BLaER1 treated with 17β-estradiol and CSF1 and Interleukin-3, amounts not matched to agents 10 nM and 100 nM (cell line): Measurements from ENCODE around the gene SPTBN4.
"Not testable (repeated sequence)": the region's sequence is repeated elsewhere in the genome, so short reads cannot be mapped to it uniquely, and the experiment has no call there.

Source experiments
- H3K27ac ChIP-seq, 11 experiments: shearing (Covaris generic); formaldehyde crosslinking; 2 replicates each; pipeline ENCODE4 v1.8.1; 2022
- H3K27me3 ChIP-seq, 11 experiments: shearing (Covaris generic); formaldehyde crosslinking; 2 replicates each; pipeline ENCODE4 v1.8.1; 2022
- H3K36me3 ChIP-seq, 11 experiments: shearing (Covaris generic); formaldehyde crosslinking; 2 replicates each; pipeline ENCODE4 v1.8.1; 2022
- H3K4me1 ChIP-seq, 10 experiments: shearing (Covaris generic); formaldehyde crosslinking; 2 replicates each; pipeline ENCODE4 v1.8.1; 2022
- H3K4me2 ChIP-seq, 11 experiments: shearing (Covaris generic); formaldehyde crosslinking; 2 replicates each; pipeline ENCODE4 v1.8.1; 2022
- H3K4me3 ChIP-seq, 10 experiments: shearing (Covaris generic); formaldehyde crosslinking; 2 replicates each; pipeline ENCODE4 v1.8.1; 2022
- H3K9ac ChIP-seq, 11 experiments: shearing (Covaris generic); formaldehyde crosslinking; 2 replicates each; pipeline ENCODE4 v1.8.1; 2022
- H3K9me3 ChIP-seq, 11 experiments: shearing (Covaris generic); formaldehyde crosslinking; replicated peaks in 1 of 11; 2 replicates each; pipeline ENCODE4 v1.8.1; 2022
- H4K20me1 ChIP-seq, 11 experiments: shearing (Covaris generic); formaldehyde crosslinking; 2 replicates each; pipeline ENCODE4 v1.8.1; 2022
- Cebpa-rat ChIP-seq, 11 experiments: shearing (Covaris generic); IDR thresholded peaks; 2 replicates each; pipeline ENCODE4 v1.8.1; 2022

The SPTBN4 gene

GRCh38 chr19:40619333-40620160 lies 152.7 kb downstream of the SPTBN4 start:
- H3K4me1 ChIP-seq, result peaks cover 0 to 28% (median 11%) of the 10 kb centered on the region in 10 experiments; a peak in 15 of 20 replicates
- TF ChIP-seq Cebpa-rat (IDR thresholded peaks at IDR 0.05), result no peak
- H3K27me3 ChIP-seq, result no peaks in the 10 kb centered on the region
- H4K20me1 ChIP-seq, result peaks cover 0 to 14% (median 0%) of the 10 kb centered on the region in 11 experiments; a peak in 3 of 22 replicates
- no peak overlapping the region for H3K27ac ChIP-seq
- no peak overlapping the region for H3K4me2 ChIP-seq
- H3K36me3 ChIP-seq, result peaks cover 52 to 85% (median 74%) of the 10 kb centered on the region in 11 experiments
- peak overlapping the region in 2 of 11 experiments; percentile 8 to 36; a peak in 2 of 22 replicates for H3K9ac ChIP-seq
- no peak overlapping the region for H3K4me3 ChIP-seq
- no peaks in the 10 kb centered on the region for H3K9me3 ChIP-seq

GRCh38 chr19:40620161-40620485 lies 153.3 kb downstream of the SPTBN4 start:
- peaks cover 0 to 24% (median 9%) of the 10 kb centered on the region in 10 experiments; a peak in 15 of 20 replicates for H3K4me1 ChIP-seq
- H3K4me3 ChIP-seq, result no peak overlapping the region
- H3K27ac ChIP-seq, result no peak overlapping the region
- no peaks in the 10 kb centered on the region for H3K27me3 ChIP-seq
- peak overlapping the region in 1 of 11 experiments; percentile 8; a peak in 1 of 22 replicates for H3K9ac ChIP-seq
- H3K9me3 ChIP-seq, result no peaks in the 10 kb centered on the region
- peaks cover 52 to 89% (median 74%) of the 10 kb centered on the region in 11 experiments for H3K36me3 ChIP-seq
- peaks cover 0 to 14% (median 0%) of the 10 kb centered on the region in 11 experiments; a peak in 3 of 22 replicates for H4K20me1 ChIP-seq
- no peak for TF ChIP-seq Cebpa-rat (IDR thresholded peaks at IDR 0.05)
- no peak overlapping the region for H3K4me2 ChIP-seq

- Histone ChIP-seq H3K36me3 (peaks cover 59 to 96% (median 85%) of the 10 kb centered on the region in 11 experiments), H3K27me3 (no peaks in the 10 kb centered on the region), H3K4me1 (peaks cover 0 to 21% (median 4%) of the 10 kb centered on the region in 10 experiments; a peak in 11 of 20 replicates), H3K4me3 (no peak overlapping the region), H3K9me3 (no peaks in the 10 kb centered on the region), H3K4me2 (no peak overlapping the region), H3K27ac (no peak overlapping the region), H4K20me1 (peaks cover 0 to 16% (median 0%) of the 10 kb centered on the region in 11 experiments; a peak in 3 of 22 replicates), H3K9ac (no peak overlapping the region)
- no peak for TF ChIP-seq Cebpa-rat (IDR thresholded peaks at IDR 0.05)
These were observed 154.5 kb downstream of the SPTBN4 start for GRCh38 chr19:40621283-40621682.

GRCh38 chr19:40621966-40622772 lies 155.4 kb downstream of the SPTBN4 start:
- no peak for TF ChIP-seq Cebpa-rat (IDR thresholded peaks at IDR 0.05)
- Histone ChIP-seq H3K27ac (no peak overlapping the region), H3K4me3 (no peak overlapping the region), H3K4me1 (peaks cover 0 to 12% (median 4%) of the 10 kb centered on the region in 10 experiments; a peak in 10 of 20 replicates), H3K4me2 (no peak overlapping the region), H3K9ac (no peak overlapping the region), H3K9me3 (no peaks in the 10 kb centered on the region), H3K27me3 (no peaks in the 10 kb centered on the region), H3K36me3 (peaks cover 68 to 97% (median 90%) of the 10 kb centered on the region in 11 experiments), H4K20me1 (peaks cover 0 to 16% (median 0%) of the 10 kb centered on the region in 11 experiments; a peak in 3 of 22 replicates)

GRCh38 chr19:40622773-40623075 lies 155.9 kb downstream of the SPTBN4 start:
- Histone ChIP-seq H3K27me3 (no peaks in the 10 kb centered on the region), H3K4me3 (no peak overlapping the region), H3K9ac (no peak overlapping the region), H3K4me1 (peaks cover 0 to 9% (median 4%) of the 10 kb centered on the region in 10 experiments; a peak in 9 of 20 replicates), H3K9me3 (no peaks in the 10 kb centered on the region), H3K36me3 (peaks cover 74 to 98% (median 92%) of the 10 kb centered on the region in 11 experiments), H4K20me1 (peaks cover 0 to 16% (median 0%) of the 10 kb centered on the region in 11 experiments; a peak in 3 of 22 replicates), H3K27ac (no peak overlapping the region), H3K4me2 (no peak overlapping the region)
- TF ChIP-seq Cebpa-rat (IDR thresholded peaks at IDR 0.05), result no peak

GRCh38 chr19:40623403-40624251 lies 156.8 kb downstream of the SPTBN4 start:
- peaks cover 0 to 16% (median 0%) of the 10 kb centered on the region in 11 experiments; a peak in 3 of 22 replicates for H4K20me1 ChIP-seq
- H3K9ac ChIP-seq, result no peak overlapping the region
- no peak overlapping the region for H3K4me3 ChIP-seq
- no peak for TF ChIP-seq Cebpa-rat (IDR thresholded peaks at IDR 0.05)
- H3K27ac ChIP-seq, result no peak overlapping the region
- peaks cover 0 to 9% (median 4%) of the 10 kb centered on the region in 10 experiments; a peak in 9 of 20 replicates for H3K4me1 ChIP-seq
- peaks cover 74 to 98% (median 93%) of the 10 kb centered on the region in 11 experiments for H3K36me3 ChIP-seq
- no peaks in the 10 kb centered on the region for H3K27me3 ChIP-seq
- no peak overlapping the region for H3K4me2 ChIP-seq
- no peaks in the 10 kb centered on the region for H3K9me3 ChIP-seq

GRCh38 chr19:40624369-40625153 lies 157.8 kb downstream of the SPTBN4 start:
- not testable (repeated sequence) for H3K27ac ChIP-seq, H3K4me2 ChIP-seq, H3K4me1 ChIP-seq, H3K4me3 ChIP-seq, H3K9me3 ChIP-seq, H3K27me3 ChIP-seq, H3K9ac ChIP-seq
- Histone ChIP-seq H4K20me1 (peaks cover 0 to 16% (median 0%) of the 10 kb centered on the region in 11 experiments; a peak in 2 of 22 replicates), H3K36me3 (peaks cover 70 to 97% (median 92%) of the 10 kb centered on the region in 11 experiments)
